Activated T-cell treated with anti-CD3 and anti-CD28 coated beads, Interleukin-2, amount 50 U/mL, for 72 hours (primary cell): ENCODE results near the gene NUP210. TPM values are rescaled to one million over a fixed set of nuclear protein-coding genes. Genes with fewer than 3 reads are reported as not detected.

Experiments used
- ATAC-seq, 2 donors: fragments of 150-1000 bp; cut with Tn5 transposase; replicated peaks in 1 of 2; 2 replicates each; pipeline ENCODE4 v1.10.0; 2021; ENCODE audit warnings: moderate library complexity in 2 of 2, mild to moderate bottlenecking in 1 of 2
- DNase-seq, 2 donors: peaks; one replicate each; pipeline ENCODE4 v3.0.0; 2021 to 2022; ENCODE audit warnings: mixed read lengths in 1 of 2
- H3K27ac Mint-ChIP-seq: one replicate; pipeline ENCODE4 v1.8.0; 2022; ENCODE audit warnings: mild to moderate bottlenecking, moderate library complexity, mixed read lengths
- H3K27me3 Mint-ChIP-seq: one replicate; pipeline ENCODE4 v1.8.0; 2022; ENCODE audit warnings: low read depth, mixed read lengths
- H3K36me3 Mint-ChIP-seq, 2 donors: one replicate each; pipeline ENCODE4 v1.8.0; 2022; ENCODE audit warnings: mixed read lengths in 2 of 2, mild to moderate bottlenecking in 1 of 2; ENCODE audit not compliant: insufficient read depth in 2 of 2
- H3K4me1 Mint-ChIP-seq: one replicate; pipeline ENCODE4 v1.8.0; 2022; ENCODE audit warnings: low read depth, mixed read lengths
- H3K4me3 Mint-ChIP-seq, 2 donors: one replicate each; pipeline ENCODE4 v1.8.0; 2022; ENCODE audit warnings: mild to moderate bottlenecking in 2 of 2, mixed read lengths in 2 of 2, moderate library complexity in 2 of 2
- H3K9me3 Mint-ChIP-seq, 2 donors: one replicate each; pipeline ENCODE4 v1.8.0; 2022; ENCODE audit warnings: mixed read lengths in 2 of 2
- total RNA-seq, 2 donors: library from RNA; stranded (reverse); gene quantifications; one replicate each; pipeline ENCODE4 v1.2.3, GENCODE V29; 2022

NUP210 gene
- total RNA-seq, 2 donors from 2014 or later, result 138 to 144 TPM

DNA sequence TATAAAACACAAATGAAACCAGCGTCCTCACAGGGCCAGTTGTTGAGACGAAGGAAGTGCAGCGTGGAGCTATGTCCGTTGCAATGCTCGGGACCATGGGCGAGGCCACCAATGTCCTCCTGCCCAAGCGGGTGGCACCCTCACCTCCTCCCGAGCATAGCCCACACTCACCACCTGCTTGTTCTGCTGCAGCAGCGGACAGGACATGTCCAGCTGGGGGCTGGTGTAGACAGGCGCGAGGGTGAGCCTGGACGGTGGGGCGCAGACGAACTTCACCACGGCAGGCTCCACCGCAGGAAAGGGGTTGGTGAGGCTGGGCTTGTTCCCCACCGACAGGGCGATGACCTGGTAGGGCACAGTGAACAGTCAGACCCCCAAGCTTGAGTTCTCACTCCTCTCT is 62.1 kb downstream of the NUP210 start:
- Mint-ChIP-seq H3K9me3 (no peaks in the 10 kb centered on the region), H3K36me3 (peaks cover 5 to 19% of the 10 kb centered on the region in 2 donors), H3K4me1 (peaks cover 21% of the 10 kb centered on the region), H3K27ac (no peak overlapping the region), H3K27me3 (no peaks in the 10 kb centered on the region), H3K4me3 (no peak overlapping the region)
- no peak for DNase-seq
- no peak for ATAC-seq

DNA sequence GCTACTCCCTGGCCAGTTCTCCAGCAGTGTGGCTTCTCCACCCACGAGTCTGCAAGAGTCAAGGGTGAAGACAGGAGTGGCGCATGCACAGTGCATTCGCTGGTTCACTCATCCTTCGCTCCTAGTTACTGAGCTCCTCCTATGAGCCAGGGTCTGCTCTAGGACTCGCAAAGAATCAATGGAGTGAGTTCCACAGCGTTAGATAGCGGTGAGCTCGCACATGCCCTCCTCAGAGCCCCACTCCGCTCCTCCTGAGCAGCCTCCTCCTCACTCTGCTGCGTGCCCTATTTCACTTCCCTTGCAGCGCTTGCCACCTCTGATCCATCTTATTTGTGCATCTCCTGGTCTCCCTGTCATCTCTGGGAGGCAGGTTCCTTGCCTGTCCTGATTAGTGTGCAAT is 63.0 kb downstream of the NUP210 start:
- no peaks in the 10 kb centered on the region for H3K27me3 Mint-ChIP-seq
- H3K36me3 Mint-ChIP-seq, result peaks cover 5 to 17% of the 10 kb centered on the region in 2 donors
- no peak for DNase-seq
- peaks cover 29% of the 10 kb centered on the region for H3K4me1 Mint-ChIP-seq
- H3K27ac Mint-ChIP-seq, result no peak overlapping the region
- H3K4me3 Mint-ChIP-seq, result no peak overlapping the region
- H3K9me3 Mint-ChIP-seq, result no peaks in the 10 kb centered on the region
- ATAC-seq, result no peak

DNA sequence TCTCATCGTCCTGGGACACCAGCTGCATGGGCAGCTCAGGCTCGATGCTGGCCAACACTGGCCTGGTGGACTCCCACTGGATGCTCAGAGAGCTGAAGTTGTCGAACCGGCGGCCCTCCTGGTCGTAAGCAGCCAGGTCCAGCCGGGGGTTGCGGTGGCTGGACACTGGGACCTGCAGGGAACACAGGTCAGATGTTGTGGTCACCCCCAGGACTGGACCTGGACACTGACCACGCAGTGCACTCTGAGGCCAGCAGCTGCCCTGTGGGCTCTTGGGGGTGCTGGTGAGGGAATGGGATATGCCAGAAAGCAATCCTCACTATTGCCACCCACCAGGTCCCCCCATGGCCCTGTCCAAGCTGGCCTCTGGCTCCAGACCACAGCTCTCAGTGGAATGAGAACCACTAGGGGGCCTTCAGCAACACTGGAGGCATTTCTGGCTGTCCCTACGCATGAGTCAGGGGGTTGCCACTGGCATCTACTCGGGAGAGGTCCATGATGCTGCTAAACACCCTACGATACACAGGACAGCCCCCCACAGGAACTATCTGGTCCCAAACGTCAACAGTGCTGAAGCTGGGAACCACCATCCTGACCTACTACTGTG is 66.1 kb downstream of the NUP210 start:
- no peak for ATAC-seq
- Mint-ChIP-seq H3K36me3 (peaks cover 13 to 28% of the 10 kb centered on the region in 2 donors), H3K27me3 (no peaks in the 10 kb centered on the region), H3K4me3 (no peak overlapping the region), H3K27ac (peak overlapping the region; percentile 27), H3K9me3 (no peaks in the 10 kb centered on the region), H3K4me1 (peaks cover 48% of the 10 kb centered on the region)
- DNase-seq, result no peak

DNA sequence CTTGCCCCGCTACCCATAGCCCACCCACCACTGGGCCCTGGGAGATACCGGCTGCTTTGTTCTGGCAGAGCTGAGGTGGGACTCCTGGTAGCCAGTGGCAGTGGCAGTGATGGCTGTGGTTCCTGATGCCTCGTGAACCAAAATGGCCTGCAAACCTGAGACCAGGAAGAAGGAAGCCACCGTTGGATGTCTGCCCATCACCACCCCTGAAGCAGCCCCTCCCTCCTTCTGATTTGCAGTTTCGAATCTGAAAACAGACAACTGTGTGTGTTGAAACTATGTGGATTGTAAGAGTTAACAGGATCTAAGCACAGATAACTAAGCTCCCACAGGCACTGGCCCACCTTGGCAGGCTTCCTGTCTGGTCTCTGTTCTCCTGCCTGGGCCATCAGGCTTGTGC is 66.6 kb downstream of the NUP210 start:
- H3K27me3 Mint-ChIP-seq, result no peaks in the 10 kb centered on the region

DNA sequence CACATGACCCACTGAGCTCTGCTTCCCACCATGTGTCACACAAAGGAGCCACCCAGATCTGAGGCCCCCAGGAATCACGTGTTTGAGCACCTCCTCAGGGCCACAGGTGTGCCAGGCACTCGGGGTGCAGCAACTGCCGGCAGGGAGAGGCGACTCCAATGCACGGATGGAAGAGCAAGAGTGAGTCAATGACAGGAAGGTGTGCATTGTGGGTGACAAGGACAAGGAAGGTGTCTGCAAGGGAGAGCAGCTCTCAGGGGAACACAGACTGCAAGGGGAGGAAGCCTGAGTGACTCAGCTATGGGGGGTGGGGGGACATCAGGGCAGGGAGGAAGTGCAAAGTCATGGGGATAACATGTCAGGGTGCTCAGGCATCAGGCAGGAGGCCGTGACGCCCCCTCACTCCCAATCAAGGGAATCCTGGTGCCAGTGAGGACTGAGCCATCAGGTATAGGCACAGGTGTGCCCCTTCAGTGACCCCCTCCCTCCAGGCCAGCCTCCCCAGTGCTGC is 67.4 kb downstream of the NUP210 start:
- H3K27me3 Mint-ChIP-seq, result no peaks in the 10 kb centered on the region
- no peak overlapping the region for H3K4me3 Mint-ChIP-seq
- H3K36me3 Mint-ChIP-seq, result peaks cover 14 to 26% of the 10 kb centered on the region in 2 donors
- H3K4me1 Mint-ChIP-seq, result peaks cover 61% of the 10 kb centered on the region
- H3K27ac Mint-ChIP-seq, result peak overlapping the region; percentile 68
- no peak for DNase-seq
- ATAC-seq, result peak; percentile 32 to 59
- H3K9me3 Mint-ChIP-seq, result no peaks in the 10 kb centered on the region

More for the DNA sequence above, 66.6 kb downstream of the NUP210 start:
- Mint-ChIP-seq H3K27ac (peak overlapping the region; percentile 27), H3K4me3 (no peak overlapping the region), H3K36me3 (peaks cover 15 to 29% of the 10 kb centered on the region in 2 donors), H3K4me1 (peaks cover 53% of the 10 kb centered on the region), H3K9me3 (no peaks in the 10 kb centered on the region)
- DNase-seq (no peak), ATAC-seq (no peak)

DNA sequence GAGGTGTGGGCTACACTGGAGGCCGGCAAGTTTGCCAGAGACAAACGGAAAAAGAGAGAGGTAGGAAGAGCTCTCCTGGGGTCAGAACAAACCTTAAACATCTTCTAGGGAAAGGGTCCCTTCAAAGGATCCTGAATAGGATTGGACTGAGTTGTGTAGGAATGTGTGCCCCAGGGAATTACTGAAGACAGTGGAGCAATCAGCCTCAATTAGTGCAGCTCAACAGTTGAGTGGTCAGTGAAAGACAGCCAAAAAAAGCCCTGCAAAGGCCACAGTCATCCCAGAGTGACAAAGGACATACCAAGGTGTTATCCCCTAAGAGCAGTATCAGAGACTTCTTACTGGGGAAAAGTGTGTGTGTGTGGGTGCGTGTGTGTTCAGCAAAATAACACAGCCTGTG is 70.3 kb downstream of the NUP210 start:
- Mint-ChIP-seq H3K4me3 (no peak overlapping the region), H3K36me3 (peaks cover 14 to 29% of the 10 kb centered on the region in 2 donors), H3K9me3 (no peaks in the 10 kb centered on the region), H3K4me1 (peaks cover 73% of the 10 kb centered on the region), H3K27me3 (no peaks in the 10 kb centered on the region), H3K27ac (peak overlapping the region; percentile 80)
- ATAC-seq, result no peak
- no peak for DNase-seq

DNA sequence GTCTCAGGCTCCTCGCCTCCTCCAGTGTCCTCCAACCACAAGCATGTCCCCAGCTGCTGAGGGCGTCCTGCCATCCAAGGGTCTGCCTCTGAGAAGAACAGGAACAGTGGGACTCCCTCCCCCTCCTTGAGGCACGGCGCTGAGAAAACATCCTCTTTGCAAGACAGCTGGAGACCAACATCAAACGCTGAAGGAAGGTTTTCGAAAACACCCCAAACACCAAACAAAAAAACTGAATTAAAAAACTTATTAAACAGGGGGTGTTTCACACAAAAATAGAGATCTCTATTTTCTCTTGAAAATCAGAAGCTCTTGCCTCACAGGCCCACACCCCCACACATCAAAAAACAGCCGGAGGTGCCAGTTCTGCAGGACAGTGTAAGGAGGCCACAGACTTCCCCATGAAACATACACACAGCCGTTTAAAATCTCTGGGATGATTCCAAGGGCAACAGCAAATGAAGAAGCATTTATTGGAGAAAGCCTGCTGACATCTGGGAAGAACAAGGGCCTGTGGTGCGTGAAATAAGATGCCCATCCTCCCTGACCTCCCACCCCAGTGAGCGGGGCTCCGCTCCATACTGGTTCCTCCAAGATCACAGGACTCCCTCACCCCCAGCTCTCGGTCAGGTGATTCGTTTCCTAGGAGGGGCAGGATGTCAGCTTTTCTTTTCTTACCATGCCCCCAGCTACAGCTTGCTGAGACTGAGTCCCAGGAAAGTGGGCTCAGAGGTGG is 71.3 kb downstream of the NUP210 start:
- H3K4me1 Mint-ChIP-seq, result peaks cover 64% of the 10 kb centered on the region
- no peaks in the 10 kb centered on the region for H3K27me3 Mint-ChIP-seq
- H3K36me3 Mint-ChIP-seq, result peaks cover 16 to 33% of the 10 kb centered on the region in 2 donors
- no peak for ATAC-seq
- no peak for DNase-seq
- no peak overlapping the region for H3K4me3 Mint-ChIP-seq
- no peaks in the 10 kb centered on the region for H3K9me3 Mint-ChIP-seq
- peak overlapping the region; percentile 91 for H3K27ac Mint-ChIP-seq

DNA sequence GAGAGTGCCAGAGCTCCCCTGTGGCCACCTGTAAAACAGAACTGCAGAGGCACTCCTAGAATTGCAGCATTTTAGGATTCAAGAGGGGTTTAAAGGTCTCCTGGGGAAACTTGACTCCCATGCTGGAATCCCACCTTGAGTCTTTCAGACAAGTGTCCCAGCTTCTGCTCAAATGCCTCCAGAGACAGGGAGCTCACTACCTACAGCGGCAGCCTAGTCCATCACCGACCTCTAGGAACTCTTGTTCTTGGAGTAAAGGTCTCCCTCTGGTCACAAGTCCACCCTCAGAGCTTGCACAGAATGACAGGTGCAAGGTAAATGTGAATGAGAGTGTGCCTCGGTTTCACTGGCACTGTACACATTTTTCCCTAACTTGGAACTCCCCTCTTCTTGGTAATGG is 72.0 kb downstream of the NUP210 start:
- Mint-ChIP-seq H3K4me3 (no peak overlapping the region), H3K4me1 (peaks cover 57% of the 10 kb centered on the region), H3K27me3 (no peaks in the 10 kb centered on the region), H3K9me3 (no peaks in the 10 kb centered on the region), H3K27ac (peak overlapping the region; percentile 30), H3K36me3 (peaks cover 16 to 35% of the 10 kb centered on the region in 2 donors)
- DNase-seq (no peak), ATAC-seq (no peak)

DNA sequence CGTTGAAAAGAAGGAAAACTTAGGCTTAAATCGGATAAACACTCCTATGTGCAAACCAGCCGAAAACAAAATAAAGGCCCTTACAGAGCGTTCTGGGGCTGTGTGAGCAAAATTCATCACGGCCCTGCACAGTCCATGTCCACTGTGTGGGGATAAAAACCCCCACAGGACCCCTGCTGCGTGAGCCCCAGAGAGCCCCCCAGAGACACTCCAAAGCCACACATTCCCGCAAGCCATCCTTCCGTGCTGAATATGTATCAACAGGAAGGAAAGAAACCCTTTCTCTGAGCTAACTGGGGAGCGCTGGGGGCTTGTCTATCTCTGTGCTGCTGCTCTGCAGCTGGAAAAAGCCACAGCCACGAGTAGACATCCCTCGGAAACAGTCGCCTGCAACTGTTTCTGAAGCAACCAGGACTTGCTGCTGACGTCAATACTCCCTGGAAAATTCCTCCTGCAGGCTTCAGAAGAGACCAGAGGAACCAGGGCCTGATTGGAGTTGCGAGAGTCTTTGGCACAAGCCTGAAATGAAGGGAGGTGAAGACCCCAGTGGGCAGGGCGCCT is 72.7 kb downstream of the NUP210 start:
- Mint-ChIP-seq H3K4me1 (peaks cover 51% of the 10 kb centered on the region), H3K4me3 (no peak overlapping the region)

DNA sequence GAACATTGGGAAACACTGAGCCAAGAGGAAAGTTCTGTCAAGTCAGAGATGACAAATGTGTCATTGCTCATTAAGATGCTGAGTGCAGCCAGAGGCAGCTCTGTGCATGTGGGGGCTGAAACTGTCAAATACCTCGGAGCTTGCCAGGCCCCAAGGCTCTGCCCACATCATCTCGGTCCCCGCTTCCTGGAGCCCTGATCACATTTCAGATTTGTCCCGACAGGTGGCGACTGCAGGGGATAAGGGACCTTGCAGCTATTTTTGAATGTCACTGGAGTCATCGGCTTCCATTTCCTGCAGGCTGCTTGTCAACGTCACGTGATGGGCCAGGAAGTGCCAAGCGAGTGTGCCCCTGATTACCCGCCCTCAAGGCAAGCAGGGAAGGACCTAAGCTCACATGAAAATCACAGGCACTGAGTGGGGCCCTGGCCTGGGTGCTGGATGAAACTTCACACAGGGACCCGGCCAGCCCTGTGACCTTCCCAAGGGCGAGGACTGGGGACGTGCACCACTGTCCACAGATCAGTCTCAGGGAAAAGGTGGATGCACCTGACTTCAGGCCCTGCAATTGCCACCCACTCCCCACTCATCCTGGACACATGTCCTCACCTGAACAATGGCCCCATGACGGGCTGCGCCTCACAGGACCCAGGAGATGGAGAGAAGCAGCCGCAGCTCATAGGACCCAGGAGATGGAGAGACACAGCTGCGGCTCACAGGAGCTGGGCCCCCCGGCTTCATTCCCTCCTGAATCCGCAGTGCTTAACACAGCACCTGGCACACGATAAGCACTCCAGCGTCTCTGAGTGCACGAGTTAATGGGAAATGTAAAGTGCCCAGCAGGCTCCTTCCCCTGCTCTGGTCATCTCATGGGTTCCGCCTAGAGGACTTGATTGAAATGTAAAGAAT is 73.4 kb downstream of the NUP210 start:
- peaks cover 13 to 38% of the 10 kb centered on the region in 2 donors for H3K36me3 Mint-ChIP-seq
- peak overlapping the region; percentile 82 for H3K27ac Mint-ChIP-seq
- H3K27me3 Mint-ChIP-seq, result no peaks in the 10 kb centered on the region
- peak overlapping the region; percentile 10 to 25 for H3K4me3 Mint-ChIP-seq
- peak; percentile 84 for ATAC-seq
- DNase-seq, result peak; percentile 65 to 74
- H3K9me3 Mint-ChIP-seq, result no peaks in the 10 kb centered on the region
- peaks cover 49% of the 10 kb centered on the region for H3K4me1 Mint-ChIP-seq

More for the DNA sequence above, 72.7 kb downstream of the NUP210 start:
- H3K9me3 Mint-ChIP-seq, result no peaks in the 10 kb centered on the region
- no peak for DNase-seq
- H3K27me3 Mint-ChIP-seq, result no peaks in the 10 kb centered on the region
- H3K27ac Mint-ChIP-seq, result peak overlapping the region; percentile 82
- peaks cover 13 to 34% of the 10 kb centered on the region in 2 donors for H3K36me3 Mint-ChIP-seq
- no peak for ATAC-seq

DNA sequence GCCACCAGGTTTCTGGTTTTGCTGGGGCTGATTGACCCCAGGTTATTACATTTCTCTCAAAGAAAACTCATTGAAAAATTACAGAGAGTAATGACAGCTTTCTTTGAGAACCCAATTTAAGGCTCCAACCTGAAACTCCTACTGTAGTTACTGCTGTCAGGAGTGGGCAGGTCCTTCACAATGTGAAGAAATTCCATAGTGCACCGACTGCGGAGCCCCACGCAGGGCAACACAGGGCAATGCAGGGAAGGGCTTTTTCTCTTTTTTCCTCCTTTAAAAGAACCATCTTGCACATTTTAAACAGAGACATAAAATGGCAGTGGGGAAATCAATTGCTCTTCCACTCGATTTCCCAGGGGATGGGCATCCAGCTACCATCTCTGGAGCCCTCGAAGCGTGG is 74.3 kb downstream of the NUP210 start:
- H3K36me3 Mint-ChIP-seq, result peaks cover 11 to 30% of the 10 kb centered on the region in 2 donors
- no peak for ATAC-seq
- DNase-seq, result no peak
- peaks cover 44% of the 10 kb centered on the region for H3K4me1 Mint-ChIP-seq
- H3K27me3 Mint-ChIP-seq, result no peaks in the 10 kb centered on the region
- no peak overlapping the region for H3K4me3 Mint-ChIP-seq
- H3K9me3 Mint-ChIP-seq, result no peaks in the 10 kb centered on the region
- no peak overlapping the region for H3K27ac Mint-ChIP-seq

DNA sequence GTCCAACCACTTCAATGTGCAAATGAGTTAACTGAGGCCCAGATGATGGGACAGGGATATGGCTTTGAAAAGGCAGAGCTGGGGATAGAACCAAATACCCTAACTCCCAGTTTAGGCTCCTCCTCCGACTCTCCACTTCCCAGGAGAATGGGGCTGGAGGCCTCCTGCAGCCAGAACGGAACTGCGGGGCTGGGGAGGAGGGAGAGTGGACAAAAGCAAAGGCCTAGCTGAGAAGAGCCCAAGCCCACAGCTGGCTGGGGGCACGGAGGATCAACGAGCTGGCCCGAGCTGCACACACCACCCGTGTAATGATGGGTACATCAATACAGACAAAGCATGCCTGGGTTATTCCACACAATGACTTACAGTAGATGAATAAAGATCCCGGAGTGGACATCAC is 74.8 kb downstream of the NUP210 start:
- Mint-ChIP-seq H3K4me3 (no peak overlapping the region), H3K36me3 (peaks cover 9 to 28% of the 10 kb centered on the region in 2 donors), H3K27ac (no peak overlapping the region), H3K27me3 (no peaks in the 10 kb centered on the region), H3K4me1 (peaks cover 41% of the 10 kb centered on the region), H3K9me3 (no peaks in the 10 kb centered on the region)
- DNase-seq (no peak), ATAC-seq (no peak)
